HG02870 (cell line): ENCODE results near the gene SLC4A2.
"Not testable (repeated sequence)": the region's sequence is repeated elsewhere in the genome, so short reads cannot be mapped to it uniquely, and the experiment has no call there.

Experiments
- ATAC-seq: cut with Tn5 transposase; IDR thresholded peaks from one replicate; pipeline ENCODE4 v1.9.1; 2021; ENCODE audit warnings: mild to moderate bottlenecking, moderate library complexity; ENCODE audit not compliant: unreplicated experiment

Gene SLC4A2

DNA sequence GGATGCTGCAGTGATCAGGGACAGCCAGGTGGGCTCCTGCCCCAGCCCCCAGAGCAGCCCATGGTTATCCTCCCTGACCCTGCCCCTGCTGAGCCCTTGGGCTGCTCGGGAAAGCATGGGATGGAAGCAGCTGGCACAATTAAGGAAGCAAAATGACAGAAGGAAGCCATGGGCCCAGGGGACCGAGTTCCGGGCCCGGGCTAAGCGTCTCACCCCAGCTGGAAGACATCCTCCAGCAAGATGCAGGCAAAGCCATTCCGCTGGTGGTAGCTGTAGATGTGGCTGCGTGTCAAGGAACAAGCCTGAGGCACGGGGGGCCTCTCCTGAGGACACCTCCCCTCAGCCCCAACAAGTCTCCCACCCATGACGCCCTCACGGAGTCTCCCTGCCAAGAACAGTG, 36.2 kb upstream of the SLC4A2 start:
- ATAC-seq = no peak

DNA sequence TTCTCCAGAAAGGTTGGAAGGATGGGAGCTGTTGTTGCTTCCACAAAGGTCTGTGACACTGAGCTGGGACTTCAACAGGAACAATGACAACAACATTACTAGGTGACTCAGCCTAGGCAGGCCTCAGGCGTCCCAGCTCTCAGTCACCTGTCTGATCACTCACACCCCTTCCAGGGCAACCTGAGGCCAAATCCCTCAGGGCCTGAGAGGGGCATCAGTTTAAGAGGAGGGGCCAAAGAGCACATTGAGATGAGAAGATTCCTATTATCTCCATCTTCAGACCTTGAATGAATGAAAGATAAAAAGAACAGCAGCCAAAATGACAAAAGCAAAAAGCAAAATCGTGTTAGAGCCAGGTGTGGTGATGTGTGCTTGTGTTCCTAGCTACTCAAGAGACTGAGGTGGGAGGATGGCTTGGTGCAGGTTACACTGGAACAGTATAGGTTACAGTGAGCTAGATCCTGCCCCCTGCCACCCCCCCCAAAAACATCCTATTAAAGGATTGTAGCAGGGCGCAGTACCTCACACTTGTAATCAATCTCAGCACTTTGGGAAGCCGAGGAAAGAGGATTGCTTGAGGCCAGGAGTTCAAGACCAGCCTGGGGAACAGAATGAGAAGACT, 34.8 kb upstream of the SLC4A2 start, which contains the start of gene ATG9B:
Gene ATG9B (minus strand): TSS at position 60 of the 622 bp plus-strand sequence. CDS start 71 bp downstream, outside the sequence.
- no peak for ATAC-seq

DNA sequence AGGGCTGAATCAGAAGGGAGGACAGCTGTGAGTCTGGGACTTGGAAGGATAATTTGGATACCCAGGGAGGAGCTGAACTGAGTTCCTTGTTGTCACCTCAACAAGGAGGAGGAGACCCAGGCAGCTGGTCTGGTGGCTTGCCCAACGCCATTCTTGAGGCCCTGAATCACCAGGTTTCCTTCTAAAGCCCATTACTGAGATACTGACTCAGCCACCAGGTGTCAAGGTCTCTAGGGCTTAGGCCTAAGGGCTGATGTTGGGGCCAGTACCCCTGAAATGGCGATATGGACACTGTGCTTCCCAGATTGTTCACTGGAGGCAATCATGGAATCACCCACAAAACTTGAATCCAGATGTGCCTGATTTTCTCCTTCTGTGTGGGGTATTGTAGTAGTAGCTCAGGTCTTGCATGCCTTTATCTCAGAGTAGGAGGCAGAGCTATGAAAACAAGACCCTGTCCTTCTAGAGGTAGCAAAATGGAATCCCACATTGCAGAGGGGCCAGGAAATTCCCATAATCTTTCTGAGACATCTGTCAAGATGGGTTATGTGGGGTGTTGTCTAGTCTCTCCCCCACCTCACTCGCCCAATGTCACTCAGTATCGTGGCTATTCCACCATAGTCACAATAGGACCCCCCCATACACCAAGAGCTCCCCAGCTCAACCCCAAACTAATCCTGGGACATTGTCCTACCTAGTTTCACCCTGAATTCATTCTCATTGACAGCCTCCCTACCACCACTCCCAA, 33.3 kb upstream of the SLC4A2 start:
- no peak for ATAC-seq

DNA sequence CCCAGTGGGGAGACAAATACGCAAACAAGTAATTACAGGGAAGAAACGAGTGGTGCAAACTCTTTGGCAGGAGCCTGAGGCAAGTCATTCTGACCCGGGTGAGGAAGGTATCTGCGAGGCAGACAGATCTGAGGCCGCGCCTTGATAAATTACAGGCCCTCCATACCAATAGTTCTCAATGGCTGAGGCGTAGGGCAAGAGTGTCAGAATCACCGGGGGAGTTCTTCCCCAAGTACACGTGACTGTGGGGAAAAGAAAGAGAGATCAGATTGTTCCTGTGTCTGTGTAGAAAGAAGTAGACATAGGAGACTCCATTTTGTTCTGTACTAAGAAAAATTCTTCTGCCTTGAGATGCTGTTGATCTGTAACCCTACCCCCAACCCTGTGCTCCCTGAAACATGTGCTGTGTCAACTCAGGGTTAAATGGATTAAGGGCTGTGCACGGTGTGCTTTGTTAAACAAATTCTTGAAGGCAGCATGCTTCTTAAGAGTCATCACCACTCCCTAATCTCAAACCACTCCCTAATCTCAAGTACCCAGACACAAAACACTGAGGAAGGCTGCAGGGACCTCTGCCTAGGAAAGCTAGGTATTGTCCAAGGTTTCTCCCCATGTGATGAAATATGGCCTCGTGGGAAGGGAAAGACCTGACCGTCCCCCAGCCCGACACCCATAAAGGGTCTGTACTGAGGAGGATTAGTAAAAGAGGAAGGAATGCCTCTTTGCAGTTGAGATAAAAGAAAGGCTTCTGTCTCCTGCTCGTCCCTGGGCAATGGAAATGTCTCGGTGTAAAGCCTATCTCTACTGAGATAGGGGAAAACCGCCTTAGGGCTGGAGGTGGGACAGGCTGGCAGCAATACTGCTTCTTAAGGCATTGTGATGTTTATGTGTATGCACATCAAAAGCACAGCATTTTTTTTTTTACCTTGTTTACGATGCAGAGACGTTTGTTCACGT, 32.3 kb upstream of the SLC4A2 start:
- not testable (repeated sequence) for ATAC-seq

DNA sequence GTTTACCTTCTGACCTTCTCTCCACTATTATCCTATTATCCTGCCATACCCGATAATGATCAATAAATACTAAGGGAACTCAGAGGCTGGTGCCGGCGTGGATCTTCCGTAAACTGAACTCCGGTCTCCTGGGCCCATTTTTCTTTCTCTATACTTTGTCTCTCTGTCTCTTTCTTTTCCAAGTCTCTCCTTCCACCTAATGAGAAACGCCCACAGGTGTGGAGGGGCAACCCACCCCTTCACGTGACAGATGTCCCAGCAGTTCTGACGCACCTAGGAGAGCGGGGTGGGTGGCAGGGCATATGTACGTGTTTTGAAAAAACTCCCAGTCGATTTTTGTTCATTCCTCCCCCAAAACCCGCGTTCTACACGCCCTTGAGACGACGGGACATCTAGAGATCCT, 31.7 kb upstream of the SLC4A2 start:
- ATAC-seq = peak; percentile 1

DNA sequence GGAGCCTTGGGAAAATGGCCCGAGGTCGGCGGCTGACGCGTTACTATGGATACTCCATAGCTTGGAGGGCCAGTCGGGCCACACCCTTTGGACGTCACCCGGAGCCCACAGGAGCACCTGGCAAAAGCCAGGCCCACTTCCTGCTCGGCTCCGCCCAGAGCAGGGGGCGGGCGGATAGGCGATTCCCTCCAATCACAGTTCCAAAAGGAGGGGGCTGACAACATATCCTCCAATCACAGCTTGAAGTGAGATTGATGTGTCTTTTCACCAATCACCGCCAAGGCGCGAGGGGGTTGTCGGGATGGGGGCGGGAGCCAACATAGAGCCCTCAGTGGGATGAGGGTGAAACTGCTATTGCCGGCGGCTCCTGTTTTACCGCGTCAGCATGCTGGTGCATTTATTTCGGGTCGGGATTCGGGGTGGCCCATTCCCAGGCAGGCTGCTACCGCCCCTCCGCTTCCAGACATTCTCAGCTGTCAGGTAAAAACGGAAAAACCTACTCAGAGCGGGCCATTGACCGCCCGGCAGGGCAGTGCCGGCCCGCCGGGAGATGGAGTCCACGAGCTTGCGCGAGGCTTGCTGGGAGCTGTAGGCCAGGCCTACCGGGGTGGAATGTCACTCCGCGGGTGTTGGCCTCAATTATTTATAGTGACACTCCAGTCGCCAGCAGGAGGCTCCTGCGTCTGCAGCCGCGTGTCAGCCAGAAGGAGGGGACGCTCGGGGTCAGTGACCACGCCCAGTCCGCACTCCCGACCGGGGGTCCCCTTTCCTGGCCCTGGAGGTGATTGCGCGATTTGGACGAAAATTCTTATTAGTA, 31.1 kb upstream of the SLC4A2 start, which contains the start of gene ABCB8:
Gene ABCB8 (plus strand): TSS at position 320 of the 817 bp plus-strand sequence. CDS start 66 bp downstream, at position 386.
- peak; percentile 93 for ATAC-seq

DNA sequence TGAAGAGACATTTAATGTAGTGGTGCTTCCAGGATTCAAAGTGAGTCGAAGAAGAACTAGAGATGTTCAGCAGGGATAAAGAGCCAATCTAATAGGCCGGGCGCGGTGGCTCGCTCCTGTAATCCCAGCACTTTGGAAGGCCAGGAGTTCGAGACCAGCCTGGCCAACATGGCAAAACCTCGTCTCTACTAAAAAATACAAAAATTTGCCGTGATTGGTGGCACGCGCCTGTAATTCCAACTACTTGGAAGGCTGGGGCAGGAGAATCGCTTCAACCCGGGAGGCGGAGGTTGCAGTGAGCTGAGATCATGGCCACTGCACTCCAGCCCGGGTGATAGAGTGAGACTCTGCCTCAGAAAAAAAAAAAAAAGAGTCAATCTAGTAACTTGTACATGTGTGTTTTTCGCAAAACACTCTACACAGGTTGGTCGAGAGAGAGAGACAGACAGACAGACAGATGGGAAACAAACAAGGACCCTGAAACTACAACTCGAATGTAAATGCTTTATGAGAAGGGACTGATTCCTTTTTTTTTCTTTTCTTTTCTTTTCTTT, 30.4 kb upstream of the SLC4A2 start:
- no peak for ATAC-seq

DNA sequence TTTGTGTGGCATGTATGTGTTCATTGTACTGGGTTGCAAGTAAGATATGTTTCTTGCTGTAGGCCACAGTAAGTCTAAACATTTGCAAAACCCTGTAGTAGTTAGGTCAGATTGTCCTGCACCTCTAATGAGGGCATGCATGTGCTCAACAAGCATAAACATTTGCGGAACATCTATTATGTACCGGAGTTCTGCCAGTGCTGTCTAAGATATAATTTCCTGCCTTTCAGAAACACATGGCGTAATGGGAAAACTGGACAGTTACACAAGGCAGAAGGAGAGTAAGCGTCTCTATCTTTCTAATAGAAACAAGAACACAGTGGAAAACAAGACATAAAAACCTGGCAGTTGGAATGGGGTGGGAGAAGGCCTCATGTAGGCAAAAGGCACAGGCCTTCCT, 28.4 kb upstream of the SLC4A2 start:
- ATAC-seq = no peak

DNA sequence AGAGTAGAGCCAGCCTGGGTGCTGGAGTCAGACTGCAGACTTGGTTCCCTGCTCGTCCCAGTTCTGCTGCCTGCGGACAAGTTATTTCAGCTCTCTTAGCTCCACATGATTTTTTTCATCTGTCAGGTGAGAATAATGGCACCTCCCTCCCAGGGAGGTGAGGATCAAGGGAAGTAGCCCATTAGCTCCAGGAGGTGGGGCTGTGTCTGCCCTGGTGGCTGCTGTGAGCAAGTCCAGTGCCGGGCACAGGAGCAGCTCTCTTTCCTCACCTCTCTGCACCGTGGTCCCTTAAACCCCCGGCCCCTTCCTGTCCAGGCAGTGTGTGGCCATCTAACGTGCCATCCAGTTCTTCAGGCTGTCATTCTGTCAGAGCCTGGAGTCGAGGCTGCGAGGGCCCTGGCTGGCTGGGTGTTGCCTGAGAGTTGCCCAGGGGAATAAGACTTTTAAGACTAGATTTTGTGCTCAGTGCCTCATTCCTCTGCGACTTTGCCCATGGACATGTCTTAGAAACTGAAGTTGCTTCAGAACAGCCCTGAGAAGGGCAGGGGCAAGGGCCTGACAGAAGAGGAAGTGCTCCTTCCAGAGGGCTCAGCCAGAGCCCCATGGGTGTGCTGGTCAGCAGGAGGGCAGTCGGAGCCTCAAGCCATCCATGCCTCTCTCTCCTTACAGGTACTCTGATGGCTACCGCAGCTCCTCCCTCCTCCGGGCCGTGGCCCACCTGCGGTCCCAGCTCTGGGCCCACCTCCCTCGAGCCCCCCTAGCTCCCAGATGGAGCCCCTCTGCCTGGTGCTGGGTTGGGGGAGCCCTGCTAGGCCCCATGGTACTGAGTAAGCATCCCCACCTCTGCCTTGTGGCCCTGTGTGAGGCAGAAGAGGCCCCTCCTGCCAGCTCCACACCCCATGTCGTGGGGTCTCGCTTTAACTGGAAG, 26.2 kb upstream of the SLC4A2 start:
- no peak for ATAC-seq

DNA sequence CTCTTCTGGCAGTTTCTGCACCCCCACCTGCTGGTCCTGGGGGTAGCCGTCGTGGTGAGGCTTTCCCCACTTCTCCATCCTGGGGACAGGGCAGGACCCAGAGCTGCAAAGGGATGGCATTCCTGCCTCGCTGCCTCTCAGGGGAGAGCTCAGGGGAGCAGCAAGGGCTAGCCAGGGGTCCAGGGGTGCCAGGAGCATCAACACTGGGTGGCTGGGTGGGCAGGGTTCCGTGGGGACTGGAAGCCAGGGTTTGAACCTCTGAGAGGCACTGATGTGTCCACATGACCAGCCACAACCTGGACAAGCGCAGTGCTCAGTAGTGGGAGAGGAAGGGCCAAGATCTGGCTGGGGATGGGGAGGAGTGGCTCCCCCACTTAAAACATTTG, 25.5 kb upstream of the SLC4A2 start:
- ATAC-seq = no peak

DNA sequence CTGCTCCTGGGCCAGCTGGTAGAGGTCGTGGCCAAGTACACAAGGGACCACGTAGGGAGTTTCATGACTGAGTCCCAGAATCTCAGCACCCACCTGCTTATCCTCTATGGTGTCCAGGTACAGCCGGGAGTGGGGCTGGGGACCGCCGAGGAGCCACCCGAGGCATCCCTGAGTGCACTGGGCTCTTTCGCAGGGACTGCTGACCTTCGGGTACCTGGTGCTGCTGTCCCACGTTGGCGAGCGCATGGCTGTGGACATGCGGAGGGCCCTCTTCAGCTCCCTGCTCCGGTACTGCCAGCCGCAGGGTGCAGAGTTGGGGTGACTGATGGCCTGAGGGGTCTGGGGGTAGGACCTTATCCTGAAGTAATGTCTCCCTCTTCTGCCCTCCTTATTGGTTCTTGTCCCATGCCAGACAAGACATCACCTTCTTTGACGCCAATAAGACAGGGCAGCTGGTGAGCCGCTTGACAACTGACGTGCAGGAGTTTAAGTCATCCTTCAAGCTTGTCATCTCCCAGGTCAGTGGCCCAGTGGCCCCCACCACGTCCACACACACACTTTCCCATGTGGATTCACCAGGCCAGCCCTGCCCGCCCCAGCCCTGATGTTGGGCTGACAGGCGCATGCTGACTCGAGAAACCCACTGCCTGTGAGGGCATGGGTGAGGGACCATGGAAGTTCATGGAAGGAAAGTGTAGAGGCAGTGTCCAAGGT, 24.9 kb upstream of the SLC4A2 start:
- ATAC-seq = no peak

DNA sequence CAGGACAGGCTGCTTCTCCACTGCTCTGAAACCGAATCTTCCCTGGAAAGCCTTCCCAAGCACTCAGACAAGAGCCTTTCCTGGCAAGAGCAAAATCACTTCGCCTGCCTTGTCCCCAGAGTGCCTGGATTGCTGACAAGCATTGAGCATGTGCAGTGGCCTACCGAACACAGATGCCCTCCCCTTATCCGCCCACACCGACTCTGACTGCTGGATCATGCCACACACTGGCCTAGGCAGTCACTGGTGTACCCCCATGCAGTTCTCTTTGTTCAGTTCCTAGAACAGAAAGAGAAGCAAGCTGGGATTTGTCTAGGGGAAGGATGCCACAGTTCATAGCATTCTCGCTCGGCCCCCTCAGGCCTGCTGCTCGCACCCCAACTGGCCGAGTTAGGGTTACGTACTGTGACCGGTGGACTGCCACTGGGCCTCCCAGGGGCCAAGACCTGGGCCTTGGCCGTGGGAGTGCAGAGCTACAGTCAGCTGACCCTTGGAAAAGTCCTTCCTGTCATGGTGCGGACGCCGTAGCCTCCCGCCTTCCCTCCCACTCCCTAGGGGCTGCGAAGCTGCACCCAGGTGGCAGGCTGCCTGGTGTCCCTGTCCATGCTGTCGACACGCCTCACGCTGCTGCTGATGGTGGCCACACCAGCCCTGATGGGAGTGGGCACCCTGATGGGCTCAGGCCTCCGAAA, 24.2 kb upstream of the SLC4A2 start:
- ATAC-seq = no peak

DNA sequence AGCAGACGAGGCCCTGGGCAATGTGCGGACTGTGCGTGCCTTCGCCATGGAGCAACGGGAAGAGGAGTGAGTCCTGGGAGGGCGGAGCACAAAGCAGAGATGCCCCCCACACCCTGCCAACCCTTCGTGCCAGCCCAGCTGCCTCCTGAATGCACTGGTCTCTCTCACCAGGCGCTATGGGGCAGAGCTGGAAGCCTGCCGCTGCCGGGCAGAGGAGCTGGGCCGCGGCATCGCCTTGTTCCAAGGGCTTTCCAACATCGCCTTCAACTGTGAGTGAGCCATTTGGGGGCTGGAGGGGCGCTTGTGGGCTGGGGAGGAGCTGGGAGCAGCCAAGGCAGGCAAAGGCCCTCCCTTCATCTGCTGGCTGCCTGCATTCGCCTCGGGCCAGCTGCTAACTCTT, 23.5 kb upstream of the SLC4A2 start:
- ATAC-seq = no peak

DNA sequence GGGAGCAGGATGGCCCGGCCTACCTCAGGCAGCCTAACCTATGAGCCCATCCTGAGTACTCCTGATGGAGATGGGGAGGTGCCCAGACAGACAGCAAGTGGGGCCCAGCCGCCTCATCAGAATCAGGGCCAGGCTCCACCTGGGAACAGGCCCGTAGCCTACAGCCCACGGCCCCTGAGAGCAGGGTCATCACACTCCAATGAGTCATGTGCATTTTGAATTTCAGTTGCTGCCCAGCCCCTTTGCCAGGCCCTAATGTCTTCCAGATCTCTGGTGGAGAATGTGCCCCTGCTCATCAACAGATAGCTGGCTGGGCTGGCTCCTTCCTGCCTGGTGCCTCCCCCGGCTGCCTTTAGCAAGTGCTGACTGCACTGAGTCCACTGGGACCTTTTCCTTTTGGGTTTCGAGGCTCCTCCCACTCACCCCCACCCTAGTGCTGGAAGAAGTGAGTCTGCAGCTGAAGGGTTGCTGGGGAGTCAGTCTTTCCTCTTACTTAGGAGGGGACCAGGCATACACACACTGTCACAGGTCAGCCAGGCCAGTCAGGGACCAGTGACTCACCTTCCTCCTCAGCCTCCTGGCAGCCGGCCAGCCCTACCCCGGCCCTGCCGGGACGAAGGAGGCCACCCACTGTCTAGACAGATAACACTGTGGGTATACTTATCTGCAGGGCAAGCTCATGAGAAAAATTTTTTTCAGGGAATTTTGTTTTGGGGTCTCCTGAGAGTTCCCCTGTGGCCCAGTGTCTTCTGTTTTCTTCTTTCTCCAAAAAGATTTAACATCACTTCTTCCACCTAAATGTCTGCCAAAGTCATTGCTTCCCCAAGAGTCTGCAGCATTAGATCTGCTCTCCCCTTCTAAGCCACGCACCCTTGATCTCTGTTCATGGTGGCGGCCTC, 20.2 kb upstream of the SLC4A2 start:
- no peak for ATAC-seq

DNA sequence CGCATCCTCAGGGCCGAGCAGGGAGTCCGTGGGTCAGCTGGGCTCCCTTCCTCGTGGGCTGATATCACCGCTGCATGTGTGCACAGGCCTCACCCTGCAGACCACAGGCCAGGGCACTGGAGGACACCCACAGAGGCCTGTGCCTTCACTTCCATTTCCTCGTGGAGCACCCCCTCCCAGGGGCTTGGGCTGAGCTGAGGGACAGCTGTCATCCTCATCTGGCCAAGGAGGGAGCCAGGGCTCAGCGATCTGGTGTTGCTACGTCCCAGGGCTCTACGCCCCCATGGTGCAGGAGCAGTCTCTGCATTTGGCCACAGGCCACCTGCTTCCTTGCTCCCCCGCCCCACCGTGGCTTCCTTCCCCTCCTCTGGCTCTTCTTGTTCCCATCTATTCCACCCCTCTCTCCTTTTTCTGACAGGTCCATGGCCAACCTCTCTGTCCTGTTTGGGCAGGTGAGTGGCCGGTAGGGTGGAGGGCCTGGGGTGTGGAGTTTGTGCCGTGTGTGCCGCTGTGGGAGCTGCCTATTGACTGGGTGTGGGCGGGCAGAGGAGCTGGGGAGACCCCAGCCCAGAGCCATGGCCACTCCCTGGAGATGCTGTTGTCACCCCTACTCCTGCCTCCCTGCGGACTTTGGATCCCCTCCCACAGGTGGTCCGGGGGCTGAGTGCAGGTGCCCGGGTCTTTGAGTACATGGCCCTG, 19.4 kb upstream of the SLC4A2 start:
- ATAC-seq = no peak
